ENCODE measurements around the gene SLC25A12.

DNA sequence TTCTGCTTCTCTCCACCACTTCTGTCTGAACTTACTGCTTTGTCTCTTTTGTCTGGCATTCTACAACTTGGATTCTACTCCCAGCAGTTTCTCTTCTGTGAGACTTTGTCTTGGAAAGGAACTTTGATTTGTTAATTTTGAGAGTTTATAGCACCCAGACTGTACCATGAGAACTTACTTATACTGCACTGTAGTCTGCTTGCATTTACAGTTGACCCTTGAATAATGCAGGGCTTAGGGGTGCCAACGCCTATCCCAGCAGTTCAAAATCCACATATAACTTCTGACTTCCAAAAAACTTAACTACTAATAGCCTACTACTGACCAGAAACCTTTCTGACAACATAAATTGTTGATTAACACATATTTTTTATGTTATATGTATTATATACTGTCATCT is 151.3 kb downstream of the SLC25A12 start:
- TF ChIP-seq GATA3 (IDR thresholded peaks at IDR 0.05; ENCODE audit: low read depth, low read length) (no peak), GATA2 (IDR thresholded peaks at IDR 0.05; ENCODE audit: low read depth, low read length) (no peak)
